Activated CD4-positive, alpha-beta T cell treated with anti-CD3 and anti-CD28 coated beads for 24 hours (primary cell): ENCODE results near the gene NR1H2.
"Not testable (repeated sequence)": the region's sequence is repeated elsewhere in the genome, so short reads cannot be mapped to it uniquely, and the experiment has no call there.

Source experiments
- DNase-seq, 2 donors: peaks; one replicate each; pipeline ENCODE4 v3.0.0-alpha.2; 2020; ENCODE audit warnings: low read depth in 2 of 2

NR1H2 gene

DNA sequence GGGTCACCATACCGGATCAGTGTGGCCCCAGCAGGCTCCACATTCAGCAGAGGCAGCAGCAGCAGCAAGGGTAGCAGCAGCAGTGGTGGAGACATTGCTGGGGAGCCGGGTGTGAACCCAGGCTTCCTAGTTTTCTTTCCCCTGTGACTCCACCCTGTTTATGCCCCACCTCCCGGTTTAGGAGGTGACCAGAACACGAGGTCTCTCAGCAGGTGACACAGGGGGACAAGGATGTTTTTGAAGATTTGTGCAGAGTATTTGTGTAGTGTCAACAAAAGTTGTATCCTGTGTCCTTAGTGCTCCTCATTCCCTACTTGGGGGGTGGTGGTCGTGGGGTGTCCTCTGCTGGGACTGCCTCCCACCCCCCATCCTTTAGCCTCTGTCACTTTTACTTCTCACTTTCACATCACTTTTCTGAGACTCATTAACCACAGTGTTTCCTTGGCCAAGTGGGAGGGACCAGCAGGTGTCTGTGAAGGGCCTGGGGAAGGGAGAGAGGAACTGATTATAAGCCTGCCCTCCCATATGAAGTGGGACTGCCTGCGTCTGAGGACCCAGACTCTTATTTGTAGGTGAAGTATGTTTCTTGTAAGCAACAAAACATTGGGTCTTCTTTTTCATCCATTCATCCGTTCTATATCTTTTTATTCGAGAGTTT, 31.5 kb upstream of the NR1H2 start:
- no peak for DNase-seq

DNA sequence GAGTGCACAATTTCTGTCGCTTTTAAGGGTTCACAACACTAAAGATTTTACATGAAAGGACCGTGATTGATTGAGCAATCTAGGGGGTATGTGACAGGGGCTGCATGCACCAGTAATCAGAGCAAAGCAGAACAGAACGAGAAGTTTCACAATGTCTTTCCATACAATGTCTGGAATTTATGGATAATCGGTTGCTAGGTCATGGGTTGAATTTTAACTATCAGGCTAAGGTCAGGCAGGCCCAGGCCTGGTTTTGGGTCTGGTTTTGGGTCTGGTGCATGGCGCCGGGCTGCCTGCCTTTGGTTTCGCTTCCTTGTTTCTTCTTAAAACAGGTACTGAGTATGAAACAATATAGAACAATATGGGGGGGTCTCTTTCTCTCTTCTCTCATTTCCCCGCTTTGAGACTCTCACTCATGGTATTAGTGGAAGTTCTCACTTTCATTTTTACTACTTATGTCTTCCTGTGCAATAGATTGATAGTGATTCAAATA, 29.1 kb upstream of the NR1H2 start:
- DNase-seq: not testable (repeated sequence)

DNA sequence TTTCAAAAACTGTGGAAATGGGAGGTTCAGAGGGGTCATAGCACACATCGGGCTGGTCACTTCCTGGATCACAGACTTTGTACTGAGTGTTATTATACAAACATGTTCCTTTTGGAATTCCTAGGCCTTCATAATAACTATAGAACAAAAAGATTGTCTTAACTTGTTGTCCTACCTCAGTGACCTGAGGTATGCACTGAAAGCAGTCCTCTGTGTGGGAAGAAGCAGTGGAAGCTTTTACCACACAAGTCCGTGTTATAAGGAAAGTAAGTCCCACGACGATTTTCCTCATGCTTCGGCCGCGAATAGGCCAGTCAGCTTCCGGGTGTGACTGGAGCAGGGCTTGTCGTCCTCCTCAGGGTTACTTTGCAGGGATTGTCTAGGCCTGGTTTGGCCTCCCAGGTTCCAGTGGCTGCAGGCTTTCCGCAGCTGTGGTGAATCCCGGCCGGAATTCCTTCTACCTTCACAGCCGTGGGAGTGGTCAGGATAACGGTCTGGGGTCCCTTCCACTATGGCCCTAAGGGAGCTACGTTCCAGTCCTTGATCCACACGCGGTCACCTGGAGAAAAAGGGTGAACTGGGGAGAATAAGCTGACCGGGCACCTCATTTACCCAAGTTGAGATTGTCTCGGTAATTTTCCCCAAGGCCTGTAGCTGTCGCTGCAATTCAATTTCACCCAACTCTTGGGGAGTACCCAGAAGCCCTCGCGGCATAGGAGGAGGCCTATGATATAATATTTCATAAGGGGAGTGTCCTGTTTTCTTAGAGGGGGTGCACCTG, 26.8 kb upstream of the NR1H2 start:
- DNase-seq: no peak

DNA sequence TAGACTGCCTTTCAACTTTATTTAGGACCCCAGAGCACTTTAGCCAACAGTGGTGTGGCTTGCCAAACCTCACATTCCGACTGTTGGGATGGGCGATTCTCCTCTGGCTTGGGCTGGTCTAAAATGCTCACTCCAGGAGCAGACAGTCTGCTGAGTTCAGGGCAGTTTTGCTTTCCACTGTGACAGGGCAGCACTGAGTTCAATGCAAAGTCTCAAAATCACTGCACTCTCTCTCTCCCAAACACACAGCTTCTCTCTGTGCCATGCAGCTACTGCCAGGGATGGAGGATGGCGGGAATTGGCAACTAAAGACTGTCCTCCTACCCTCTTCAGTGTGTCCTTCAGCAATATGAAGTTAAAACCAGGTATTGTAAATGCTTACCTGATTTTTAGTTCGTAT, 24.0 kb upstream of the NR1H2 start:
- DNase-seq: no peak

DNA sequence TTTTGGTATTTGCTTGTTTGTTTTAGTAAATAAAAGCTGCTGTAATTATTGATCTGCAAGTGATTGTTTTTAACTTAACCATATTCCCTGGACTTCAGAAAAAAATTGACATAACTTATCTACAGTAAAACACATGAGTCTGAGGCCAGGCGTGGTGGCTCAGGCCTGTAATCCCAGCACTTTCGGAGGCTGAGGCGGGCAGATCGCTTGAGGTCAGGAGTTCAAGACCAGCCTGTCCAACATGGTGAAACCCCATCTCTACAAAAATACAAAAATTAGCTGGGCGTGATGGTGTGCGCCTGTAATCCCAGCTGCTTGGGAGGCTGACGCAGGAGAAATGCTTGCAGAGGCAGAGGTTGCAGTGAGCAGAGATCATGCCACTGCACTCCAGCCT, 22.8 kb upstream of the NR1H2 start:
- not testable (repeated sequence) for DNase-seq

DNA sequence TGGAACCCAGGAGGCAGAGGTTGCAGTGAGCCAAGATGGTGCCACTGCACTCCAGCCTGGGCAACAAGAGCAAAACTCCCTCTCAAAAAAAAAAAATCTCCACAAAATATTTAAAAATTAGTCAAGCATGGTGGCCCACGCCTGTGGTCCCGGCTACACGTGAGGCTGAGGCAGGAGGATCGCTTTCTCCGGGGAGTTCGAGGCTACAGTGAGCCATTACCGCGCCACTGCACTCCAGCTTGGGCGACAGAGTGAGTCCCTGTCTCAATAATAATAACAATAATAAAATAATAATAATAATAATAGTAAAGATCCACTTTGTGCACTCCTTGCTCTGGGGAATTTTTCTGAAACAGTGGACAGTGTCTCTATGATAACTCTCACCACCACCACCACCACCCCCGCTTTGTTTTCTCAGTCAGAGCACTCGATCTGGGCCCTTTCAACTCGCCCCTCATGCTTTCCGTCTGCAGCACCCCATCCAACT, 19.5 kb upstream of the NR1H2 start:
- DNase-seq: no peak

DNA sequence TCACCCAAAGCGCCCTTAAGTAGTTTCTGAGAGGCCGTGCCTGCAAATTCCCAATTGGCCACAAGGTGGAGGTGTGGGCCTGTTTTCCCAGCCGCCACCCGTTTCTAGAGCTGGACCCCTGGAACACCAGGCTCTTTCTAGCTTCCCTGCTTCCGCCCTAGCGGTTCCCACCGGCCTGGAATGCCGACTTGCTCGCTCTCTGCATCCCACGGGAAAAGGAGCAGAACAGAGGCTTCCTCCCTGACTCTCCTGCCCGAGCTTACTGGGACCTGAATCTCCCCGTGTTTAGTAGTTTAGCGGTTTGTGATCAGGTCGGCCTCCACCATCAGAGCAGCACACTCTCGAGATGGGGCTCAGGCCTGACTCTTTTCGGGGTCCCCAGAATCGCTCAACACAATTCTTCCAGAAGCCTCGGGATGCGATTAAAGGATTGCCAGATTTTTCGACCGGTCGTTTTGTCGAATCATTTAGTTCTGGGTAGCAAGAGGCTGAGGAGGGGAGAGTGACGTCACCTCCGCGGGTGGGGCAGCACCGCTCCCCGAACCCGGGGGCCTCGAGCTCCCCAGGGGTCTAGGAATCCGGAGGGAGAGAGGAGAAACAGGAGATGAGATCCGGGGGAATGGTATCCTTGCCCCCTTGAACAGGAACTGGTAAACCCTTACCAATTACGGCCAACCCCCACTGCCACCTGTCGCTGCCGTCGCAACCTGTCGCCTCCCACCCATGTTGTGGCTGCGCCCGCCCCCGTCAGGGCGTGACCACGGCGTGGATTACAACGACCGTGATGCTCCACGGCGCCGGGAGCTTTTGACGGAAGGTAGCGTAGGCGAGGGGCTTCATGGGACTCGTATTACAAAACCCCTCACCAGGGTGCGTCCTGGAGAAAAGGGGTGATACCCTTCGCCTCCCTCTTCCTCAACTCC, 18.8 kb upstream of the NR1H2 start:
- DNase-seq: peak; percentile 80 to 81

DNA sequence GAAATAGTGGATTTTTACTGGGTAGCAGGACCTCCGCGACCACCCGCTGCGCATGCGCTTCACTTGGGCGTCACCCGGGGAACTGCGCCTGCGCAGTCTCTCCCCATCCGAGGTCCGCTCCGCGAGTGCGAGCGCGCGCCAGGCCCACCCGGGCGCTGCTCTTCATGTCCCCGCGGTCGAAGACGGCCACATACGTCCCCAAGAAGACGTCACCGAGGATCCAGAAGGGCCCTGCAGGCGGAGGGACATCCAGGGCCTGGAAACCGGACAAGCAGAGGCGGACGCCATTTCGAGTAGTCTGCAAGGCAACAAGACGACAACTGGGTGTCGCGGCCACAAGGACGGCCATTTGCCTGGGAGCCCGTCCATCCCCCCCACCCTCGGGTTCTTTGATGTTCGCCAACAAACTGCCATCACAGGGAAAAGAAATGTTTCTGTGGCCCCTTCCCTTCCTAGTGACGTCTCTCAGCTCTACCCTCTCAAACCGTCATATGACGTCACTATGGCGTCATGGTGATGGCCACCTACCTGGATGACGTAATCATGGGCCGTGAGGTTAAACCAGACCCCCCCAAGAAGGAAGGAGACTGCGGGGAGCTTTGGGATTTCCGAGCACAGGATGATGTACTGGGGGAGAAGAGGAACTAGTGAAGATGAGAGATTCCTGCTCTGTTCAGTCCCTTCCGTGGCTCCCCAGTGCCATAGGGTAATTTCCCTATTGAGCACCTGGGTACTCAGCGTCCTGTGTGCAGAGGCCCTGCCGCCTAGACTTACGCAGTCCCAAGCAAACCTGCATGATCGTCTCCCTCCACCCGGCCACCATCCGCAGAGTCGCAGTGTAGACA, 17.6 kb upstream of the NR1H2 start:
- DNase-seq: peak; percentile 61 to 62

DNA sequence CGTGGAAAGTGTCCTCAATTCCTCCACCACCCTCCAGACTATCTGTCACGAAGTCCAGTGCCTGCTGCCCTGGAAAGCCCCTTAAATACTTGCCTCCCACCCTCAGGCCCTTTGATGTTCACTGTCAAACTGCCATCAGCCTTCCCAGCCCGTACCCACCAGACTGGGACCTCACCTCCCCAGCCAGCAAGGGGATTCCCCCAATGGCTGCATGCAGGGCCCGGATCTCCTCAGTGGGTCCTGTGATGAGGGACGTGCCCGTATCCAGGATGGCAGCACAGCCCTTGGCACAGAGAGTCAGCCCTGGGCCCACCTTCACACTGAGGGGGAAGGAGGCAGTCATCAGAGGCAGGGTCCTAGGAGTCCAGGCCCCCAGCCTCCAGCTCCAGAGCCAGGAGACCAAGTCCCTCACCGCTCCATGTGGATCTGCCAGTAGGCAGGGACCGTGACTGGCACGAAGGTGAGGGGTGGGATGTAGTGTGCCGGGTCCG, 16.9 kb upstream of the NR1H2 start:
- no peak for DNase-seq

DNA sequence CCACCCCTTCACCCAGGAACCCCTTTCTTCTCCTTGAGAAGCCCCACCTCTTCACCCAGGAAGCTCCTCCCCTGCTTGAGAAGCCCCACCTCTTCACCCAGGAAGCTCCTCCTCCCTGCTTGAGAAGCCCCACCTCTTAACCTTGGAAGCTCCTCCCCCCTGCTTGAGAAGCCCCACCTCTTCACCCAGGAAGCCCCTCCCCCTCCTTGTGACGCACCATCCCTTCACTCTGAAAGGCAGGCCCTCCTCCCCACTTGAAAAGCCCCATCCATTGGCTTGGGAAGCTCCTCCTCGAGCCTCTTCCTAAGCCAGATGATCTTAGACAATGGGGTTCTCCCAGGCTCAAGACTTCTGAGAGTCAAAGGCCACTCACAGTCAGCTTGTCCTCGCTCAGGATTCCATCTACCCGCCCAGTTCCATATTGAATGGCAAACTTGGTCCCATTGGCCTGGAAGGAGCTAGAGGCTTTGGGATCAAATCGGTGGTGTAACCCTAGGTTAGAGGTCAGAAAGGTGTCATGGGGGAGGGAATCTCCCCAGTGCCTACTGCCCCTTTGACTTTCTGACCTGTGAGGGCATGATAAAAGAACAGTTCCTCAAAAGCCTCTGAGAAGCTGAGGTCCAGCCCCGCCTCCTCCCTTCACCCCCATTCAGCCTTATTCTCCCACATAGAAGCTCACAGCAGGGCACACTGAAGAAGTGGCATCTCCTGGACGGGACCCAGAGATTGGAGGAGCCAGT, 14.8 kb upstream of the NR1H2 start:
- no peak for DNase-seq

DNA sequence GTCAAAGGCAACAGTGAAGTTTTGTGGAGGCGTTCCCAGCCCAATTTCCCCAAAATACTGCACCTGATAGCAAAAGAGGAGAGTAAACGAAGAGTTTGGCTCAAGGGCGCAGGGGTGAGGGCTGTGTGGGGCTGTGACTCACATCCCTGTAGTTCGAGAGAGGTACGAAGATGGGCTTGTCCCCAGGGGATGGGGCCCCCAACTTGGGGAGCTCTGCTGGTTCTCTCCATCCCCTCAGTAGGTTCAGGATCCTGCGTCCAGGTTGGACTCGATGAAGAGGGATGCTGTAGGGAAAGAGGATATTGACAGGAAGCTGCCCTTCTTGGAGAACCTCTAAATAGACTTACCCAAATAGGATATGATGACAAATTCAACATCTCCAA, 14.2 kb upstream of the NR1H2 start:
- no peak for DNase-seq

DNA sequence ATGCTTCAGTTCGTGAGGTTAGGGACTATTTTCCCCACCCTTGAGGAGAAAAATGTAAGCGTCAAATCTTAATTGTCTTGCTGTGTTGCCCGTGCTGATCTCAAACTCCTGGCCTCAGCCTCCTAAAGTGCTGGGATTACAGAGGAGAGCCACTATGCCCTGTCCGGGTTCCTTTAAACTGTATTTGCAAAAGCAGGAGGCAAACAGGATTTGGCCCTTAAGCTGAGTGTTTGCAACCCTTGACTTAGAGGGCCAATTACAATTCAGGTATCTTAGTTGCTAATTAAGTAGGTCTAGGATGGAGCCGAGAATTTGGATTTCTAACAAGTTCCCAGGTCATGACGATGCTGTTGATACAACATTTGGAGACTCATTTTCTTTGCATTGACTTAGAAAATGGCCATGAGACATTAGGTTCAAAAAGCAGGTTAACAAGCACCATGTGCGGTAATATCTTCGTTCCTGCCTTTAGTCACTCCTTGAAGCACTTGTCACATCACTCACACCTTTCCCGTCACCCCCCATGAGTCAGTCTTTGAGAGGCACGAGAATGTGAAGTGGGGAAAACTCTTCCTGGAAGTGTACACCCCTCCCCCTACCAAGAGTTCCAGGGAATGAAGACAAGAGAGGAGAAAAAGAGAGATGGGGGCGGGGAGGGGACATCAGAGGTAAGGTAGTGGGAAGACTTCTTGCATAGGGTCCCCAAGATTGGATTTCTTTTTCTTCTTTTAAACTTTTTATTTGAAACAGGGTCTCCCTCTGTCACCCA, 13.4 kb upstream of the NR1H2 start:
- no peak for DNase-seq

DNA sequence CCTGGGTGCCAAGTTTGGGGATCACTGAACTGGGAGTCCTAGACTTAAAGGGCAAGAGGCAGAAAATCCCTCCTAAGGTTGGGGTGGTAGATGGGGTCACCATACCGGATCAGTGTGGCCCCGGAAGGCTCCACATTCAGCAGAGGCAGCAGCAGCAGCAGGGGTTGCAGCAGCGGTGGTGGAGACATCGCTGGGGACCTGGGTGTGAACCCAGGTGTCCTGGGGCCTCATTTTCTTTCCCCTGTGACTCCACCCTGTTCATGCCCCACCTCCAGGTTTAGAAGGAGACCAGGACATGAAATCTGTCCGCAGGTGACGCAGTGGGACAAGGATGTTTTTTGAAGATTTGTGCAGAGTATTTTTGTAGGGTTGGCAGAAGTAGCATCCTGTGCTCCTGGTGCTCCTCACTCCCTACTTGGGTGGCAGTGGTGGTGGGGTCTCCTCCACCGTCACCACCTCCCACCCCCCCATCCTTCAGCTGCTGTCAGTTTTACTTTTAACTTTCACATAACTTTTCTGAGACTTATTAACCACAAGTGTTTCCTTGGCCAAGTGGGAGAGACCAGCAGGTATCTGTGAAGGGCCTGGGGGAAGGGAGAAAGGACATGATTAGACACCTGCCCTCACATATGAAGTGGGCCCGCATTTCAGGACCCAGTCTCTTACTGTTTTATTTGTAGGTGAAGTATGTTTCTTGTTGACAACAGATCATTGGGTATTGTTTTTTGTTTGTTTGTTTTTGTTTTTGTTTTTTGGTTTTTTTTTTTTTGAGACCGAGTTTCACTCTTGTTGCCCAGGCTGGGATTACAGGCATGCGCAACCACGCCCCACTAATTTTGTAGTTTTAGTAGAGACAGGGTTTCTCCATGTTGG, 10.6 kb upstream of the NR1H2 start, which contains the start of gene NAPSA:
NAPSA (minus strand) TSS at position 206 of the 873 bp plus-strand sequence; CDS start at position 188, 18 bp downstream.
- DNase-seq: no peak

DNA sequence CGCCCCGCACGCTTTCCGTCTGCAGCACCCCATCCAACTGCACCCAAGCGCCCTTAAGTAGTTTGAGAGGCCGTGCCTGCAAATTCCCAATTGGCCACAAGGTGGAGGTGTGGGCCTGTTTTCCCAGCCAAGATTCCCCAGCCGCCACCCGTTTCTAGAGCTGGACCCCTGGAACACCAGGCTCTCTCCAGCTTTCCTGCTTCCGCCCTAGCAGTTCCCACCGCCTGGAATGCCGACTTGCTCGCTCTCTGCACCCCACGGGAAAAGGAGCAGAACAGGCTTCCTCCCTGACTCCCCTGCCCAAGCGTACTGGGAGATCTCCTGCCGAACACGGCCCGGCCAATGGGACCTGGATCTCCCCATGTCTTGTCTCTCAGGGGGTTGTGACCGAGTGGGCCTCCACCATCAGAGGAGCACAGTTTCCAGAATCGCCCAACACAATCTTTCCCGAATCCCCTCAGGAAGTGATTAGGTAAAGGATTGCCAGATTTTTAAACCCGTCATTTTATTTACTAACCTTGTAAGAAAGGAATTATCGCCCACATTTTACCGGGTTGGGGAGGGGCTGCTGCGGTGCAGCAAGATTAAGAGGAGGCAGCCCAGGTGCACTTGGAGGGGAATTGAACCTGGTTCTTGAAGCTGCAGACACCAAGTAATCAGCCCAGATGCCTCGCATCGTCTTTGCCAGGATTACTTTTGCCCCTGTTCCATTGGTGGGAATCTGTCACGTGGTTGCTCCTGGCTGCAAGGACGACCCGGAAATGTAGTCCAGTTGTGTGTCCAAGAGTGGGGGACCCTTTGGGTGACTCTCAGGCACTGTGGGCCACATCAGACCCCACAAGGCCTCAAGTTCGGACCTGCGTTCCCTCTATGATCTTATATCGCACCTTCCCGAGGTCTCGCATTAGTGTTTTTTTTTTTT, 7.3 kb upstream of the NR1H2 start:
- peak; percentile 71 to 77 for DNase-seq

DNA sequence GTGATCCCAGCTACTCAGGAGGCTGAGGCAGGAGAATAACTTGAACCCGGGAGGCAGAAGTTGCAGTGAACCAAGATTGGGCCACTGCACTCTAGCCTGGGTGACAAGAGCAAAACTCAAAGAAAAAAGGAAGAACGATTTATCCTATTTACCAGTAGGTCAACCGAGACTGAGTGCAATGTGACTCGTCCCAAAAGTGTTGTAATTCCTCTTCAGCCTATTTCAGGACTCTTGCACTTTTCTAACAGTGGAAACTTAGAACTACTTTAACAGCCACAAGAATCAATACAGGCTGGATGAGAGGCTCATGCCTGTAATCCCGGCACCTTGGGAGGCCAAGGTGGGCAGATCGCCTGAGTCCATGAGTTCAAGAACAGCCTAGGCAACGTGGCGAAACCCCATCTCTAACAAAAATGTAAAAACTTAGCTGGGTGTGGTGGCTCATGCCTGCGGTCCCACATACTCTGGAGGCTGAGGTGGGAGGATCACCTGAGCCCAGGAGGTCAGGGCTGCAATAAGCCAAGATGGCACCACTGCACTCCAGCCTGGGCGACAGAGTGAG, 4.3 kb upstream of the NR1H2 start:
- DNase-seq: no peak

DNA sequence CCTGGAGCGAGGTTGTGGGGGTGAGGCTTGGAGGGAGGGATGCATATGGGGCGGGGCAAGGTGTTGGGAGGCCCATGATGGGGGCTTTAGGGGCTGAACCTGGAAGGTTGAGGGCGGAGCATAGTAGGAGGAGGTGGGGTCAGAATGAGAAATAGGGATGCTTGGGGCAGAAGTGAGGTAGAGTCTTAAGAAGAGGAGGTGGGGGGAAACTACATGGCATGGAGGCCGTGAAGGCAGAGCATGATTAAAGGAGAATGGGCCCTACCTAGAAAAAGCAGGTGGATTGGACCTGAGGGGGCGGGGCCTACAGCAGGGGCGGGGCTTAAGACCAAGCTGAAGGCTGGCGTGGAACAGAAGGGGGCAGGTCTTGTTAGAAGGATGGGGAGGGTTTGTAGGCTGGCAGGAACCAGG, 799 bp downstream of the NR1H2 start:
- no peak for DNase-seq

DNA sequence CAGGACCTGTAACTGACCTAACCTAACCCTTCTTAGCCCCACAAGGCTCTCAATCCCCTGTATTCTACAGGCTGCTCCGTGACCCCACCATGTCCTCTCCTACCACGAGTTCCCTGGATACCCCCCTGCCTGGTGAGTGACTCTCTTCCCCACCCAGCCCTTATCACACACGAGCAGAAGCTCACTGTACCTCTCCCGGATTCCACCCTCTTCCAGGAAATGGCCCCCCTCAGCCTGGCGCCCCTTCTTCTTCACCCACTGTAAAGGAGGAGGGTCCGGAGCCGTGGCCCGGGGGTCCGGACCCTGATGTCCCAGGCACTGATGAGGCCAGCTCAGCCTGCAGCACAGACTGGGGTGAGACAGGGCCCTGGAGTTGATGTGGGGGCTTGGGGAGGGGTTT, 1.3 kb downstream of the NR1H2 start:
- DNase-seq: no peak
